ENCODE results near the gene NKD1. TPM values are rescaled to one million over a fixed set of nuclear protein-coding genes. Genes with fewer than 3 reads are reported as not detected.

NKD1 gene
- total and polyA plus RNA-seq, 8 donors = 12.5 to 46.9 (median 37.9) TPM

DNA sequence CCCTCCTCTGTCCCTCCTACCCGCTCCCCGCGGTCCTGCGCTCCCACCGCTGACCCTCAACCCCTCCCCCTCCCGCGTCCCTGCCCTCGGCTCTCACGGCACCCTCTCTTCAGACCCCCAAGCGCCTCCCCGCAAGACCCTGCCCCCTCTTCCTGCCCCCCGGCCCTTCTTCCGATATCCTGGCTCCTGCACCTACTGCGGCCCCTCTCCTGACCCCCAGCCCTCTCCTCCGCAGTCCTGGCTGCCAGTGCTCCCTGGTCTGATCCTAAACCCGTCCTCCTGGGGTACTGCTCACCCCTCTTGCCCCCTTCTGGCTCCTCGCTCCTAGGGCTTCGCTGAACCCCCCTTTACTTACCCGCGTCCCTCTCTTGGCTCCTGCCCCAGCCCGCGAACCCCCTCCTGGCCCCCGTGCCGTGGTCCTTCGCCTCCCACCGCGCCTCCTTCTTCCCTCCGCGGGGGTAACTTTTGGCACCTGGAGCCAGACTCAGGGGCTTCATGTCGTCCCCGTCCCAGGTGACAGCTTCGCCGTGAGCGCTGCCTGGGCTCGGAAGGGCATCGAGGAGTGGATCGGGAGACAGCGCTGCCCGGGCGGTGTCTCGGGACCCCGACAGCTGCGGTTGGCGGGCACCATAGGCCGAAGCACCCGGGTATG lies 839 bp downstream of the NKD1 start:
- Histone ChIP-seq H3K27me3 (peaks cover 12 to 64% of the 10 kb centered on the region in 2 donors), H3K4me1 (peaks cover 0 to 18% of the 10 kb centered on the region in 2 donors), H3K36me3 (no peaks in the 10 kb centered on the region), H3K27ac (no peak overlapping the region), H3K4me3 (peak overlapping the region; percentile 66 to 82), H3K9me3 (no peaks in the 10 kb centered on the region)
- no peak for TF ChIP-seq CTCF (IDR thresholded peaks at IDR 0.05)
- intact Hi-C loops (cut with DNase I) = no loop called here
- DNase-seq = no peak
- ATAC-seq = no peak

DNA sequence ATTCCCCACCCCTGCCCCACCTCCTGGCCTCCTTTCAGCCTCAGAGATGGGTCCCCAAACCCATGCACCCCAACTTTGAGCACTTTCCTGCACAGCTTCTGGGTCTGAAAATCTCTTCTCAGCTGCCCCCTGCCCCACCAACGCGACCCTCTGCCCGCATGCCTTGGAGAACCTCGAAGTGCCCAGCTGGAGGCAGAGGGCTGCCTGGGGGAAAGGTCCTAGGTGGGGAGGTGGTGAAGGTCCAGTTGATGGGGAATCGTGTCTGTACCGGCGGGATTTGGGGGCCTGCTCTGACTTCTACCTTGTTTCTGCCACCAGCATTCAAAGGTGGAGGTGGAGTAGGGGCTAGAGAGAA lies 1.3 kb downstream of the NKD1 start:
- Histone ChIP-seq H3K27ac (no peak overlapping the region), H3K9me3 (no peaks in the 10 kb centered on the region), H3K4me1 (peaks cover 0 to 18% of the 10 kb centered on the region in 2 donors), H3K36me3 (no peaks in the 10 kb centered on the region), H3K4me3 (peak overlapping the region; percentile 66 to 82), H3K27me3 (peaks cover 12 to 64% of the 10 kb centered on the region in 2 donors)
- intact Hi-C loops (cut with DNase I) = no loop called here
- TF ChIP-seq CTCF (IDR thresholded peaks at IDR 0.05) = no peak
- DNase-seq = no peak
- no peak for ATAC-seq

DNA sequence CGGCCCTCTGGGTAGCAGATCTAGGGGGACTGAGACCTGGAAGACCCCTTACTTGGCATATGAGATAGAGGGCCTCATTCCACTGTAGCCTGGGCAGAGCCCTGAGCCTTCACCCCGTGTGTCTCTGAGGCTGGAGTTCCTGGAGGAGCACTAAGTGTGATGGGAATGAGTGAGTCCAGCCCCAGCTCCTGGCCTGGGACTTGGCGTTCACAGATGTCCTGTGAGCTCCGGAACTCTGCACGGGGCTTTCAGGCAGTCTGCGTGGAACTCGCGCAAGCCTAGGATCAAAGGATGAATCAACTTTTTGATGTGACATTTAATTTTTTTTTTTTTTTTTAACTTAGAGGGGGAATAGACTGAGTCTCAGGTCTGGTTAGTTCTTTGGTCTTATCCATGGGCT lies 1.8 kb downstream of the NKD1 start:
- Histone ChIP-seq H3K4me1 (peaks cover 0 to 18% of the 10 kb centered on the region in 2 donors), H3K36me3 (no peaks in the 10 kb centered on the region), H3K9me3 (no peaks in the 10 kb centered on the region), H3K27me3 (peaks cover 12 to 62% of the 10 kb centered on the region in 2 donors), H3K4me3 (peak overlapping the region; percentile 66 to 82), H3K27ac (no peak overlapping the region)
- ATAC-seq (no peak), DNase-seq (no peak)
- intact Hi-C loops (cut with DNase I) = no loop called here
- TF ChIP-seq CTCF (IDR thresholded peaks at IDR 0.05) = no peak

DNA sequence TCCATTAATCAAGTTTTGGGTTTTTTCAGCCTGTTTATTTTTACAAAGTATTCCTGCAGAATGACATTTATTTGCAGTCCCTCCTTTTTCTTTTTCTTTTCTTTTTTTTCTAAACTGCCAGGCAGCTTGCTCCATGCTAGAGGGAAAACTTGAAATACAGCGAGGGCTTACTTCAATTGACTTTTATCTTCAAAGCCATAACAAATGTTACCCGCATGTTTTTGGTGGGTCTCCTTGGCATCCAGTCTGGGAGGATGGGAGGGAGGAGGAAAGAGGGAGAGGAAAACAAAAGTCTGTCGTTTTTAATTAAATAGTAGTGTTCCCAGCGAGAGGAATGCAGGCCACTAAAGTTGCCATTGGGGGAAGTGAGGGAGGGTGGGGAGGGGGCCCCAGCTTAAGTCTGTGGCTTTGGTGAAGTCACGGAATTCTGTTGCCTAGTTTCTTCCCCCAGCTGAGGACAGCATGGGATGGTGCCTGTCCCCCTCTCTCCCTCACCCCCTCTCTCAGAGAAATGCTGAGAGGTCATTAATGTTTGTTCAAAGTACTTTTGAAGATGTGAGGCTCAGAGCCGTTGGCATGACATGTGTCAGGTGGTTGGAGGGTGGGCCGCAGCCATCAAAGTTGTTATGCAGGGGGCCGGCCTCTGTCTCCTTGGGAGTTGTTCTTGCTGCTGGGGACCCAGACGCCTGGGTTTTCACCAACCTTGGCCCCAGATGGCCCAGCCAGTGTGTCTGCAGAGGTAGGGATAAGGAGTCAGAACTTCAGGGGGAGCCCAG lies 2.9 kb downstream of the NKD1 start:
- Histone ChIP-seq H3K27ac (no peak overlapping the region), H3K36me3 (no peaks in the 10 kb centered on the region), H3K4me3 (peak overlapping the region in 1 of 2 donors; percentile 6), H3K4me1 (peaks cover 0 to 18% of the 10 kb centered on the region in 2 donors), H3K9me3 (no peaks in the 10 kb centered on the region), H3K27me3 (peaks cover 12 to 52% of the 10 kb centered on the region in 2 donors)
- no peak for TF ChIP-seq CTCF (IDR thresholded peaks at IDR 0.05)
- no peak for ATAC-seq
- DNase-seq = no peak
- intact Hi-C loops (cut with DNase I) = no loop called here

GRCh38 chr16:50552476-50553101 lies 4.4 kb downstream of the NKD1 start:
- DNase-seq (no peak), ATAC-seq (no peak)
- no peak for TF ChIP-seq CTCF (IDR thresholded peaks at IDR 0.05)
- no peaks in the 10 kb centered on the region for H3K9me3 ChIP-seq
- H3K4me1 ChIP-seq = peaks cover 0 to 12% of the 10 kb centered on the region in 2 donors
- no peak overlapping the region for H3K4me3 ChIP-seq
- intact Hi-C loops (cut with DNase I) = no loop called here
- no peak overlapping the region for H3K27ac ChIP-seq
- no peaks in the 10 kb centered on the region for H3K36me3 ChIP-seq
- peaks cover 5 to 36% of the 10 kb centered on the region in 2 donors for H3K27me3 ChIP-seq
